Left colon (tissue), 2 donors: ENCODE measurements around the gene NTN1. TPM values are rescaled to one million over a fixed set of nuclear protein-coding genes. Genes with fewer than 3 reads are reported as not detected.
A peak's percentile ranks its signal among the peaks of the same experiment; 100 is the strongest.
"Not testable (repeated sequence)": the region's sequence is repeated elsewhere in the genome, so short reads cannot be mapped to it uniquely, and the experiment has no call there.

Source experiments
- ATAC-seq: fragments of 200-7000 bp; cut with Tn5 transposase; one replicate; pipeline ENCODE4 v1.9.1; 2020; ENCODE audit warnings: mild to moderate bottlenecking, moderate library complexity
- DNase-seq, 2 donors: peaks; one replicate each; pipeline ENCODE4 v3.0.0-alpha.2; 2020
- intact Hi-C, 2 donors: fragments of 100-400 bp; cut with DNase I in 1 of 2; cut with micrococcal nuclease in 1 of 2; formaldehyde crosslinking; loops; one replicate each; pipeline versions ENCODE4 v1.11.2 to v1.14.0; 2022; cut with DNase I, micrococcal nuclease
- long read RNA-seq: library from polyadenylated mRNA; unstranded; transcript quantifications from one replicate; pipeline ENCODE4 v2.0.0, GENCODE V29; 2021
- total RNA-seq, 2 donors: library from RNA; stranded (reverse); fragmentation: NEBNext Ultra II Directional; extraction: Animal tissue kit (Norgen Biotek cat#: 25700); gene quantifications; one replicate each; pipeline ENCODE4 v1.2.1, GENCODE V29; 2021
- donor health status: DM: no; HTN: no; CAD: no.
- donor health status: DM: yes; HTN: yes; CAD: no.

Gene NTN1
- total RNA-seq = 1 to 10 TPM; 3.2 to 7.4 TPM
- long read RNA-seq, partial matches to known transcripts = 0 of 2 reads
- long read RNA-seq, other reads (novel, unspliced or antisense) = 2 of 2 reads

GRCh38 chr17:9021158-9021991 is at the start of gene NTN1:
NTN1 (plus strand) TSS chr17:9021510; CDS start chr17:9022374, 864 bp downstream.
- intact Hi-C loops = no loop called here
- peak; percentile 51 for ATAC-seq

GRCh38 chr17:8975091-8975725 is 46.1 kb upstream of the NTN1 start:
- intact Hi-C loops = no loop called here
- no peak for ATAC-seq

More at GRCh38 chr17:9021158-9021991, at the start of gene NTN1:
- DNase-seq = peak in 1 of 2 donors; percentile 48

GRCh38 chr17:8976638-8977037 is 44.7 kb upstream of the NTN1 start:
- no peak for DNase-seq
- intact Hi-C loops = no loop called here
- ATAC-seq = no peak

More at GRCh38 chr17:8975091-8975725, 46.1 kb upstream of the NTN1 start:
- no peak for DNase-seq

- intact Hi-C loops = no loop called here
- no peak for DNase-seq
- no peak for ATAC-seq
Observed at GRCh38 chr17:8979715-8980114, 41.6 kb upstream of the NTN1 start.

- intact Hi-C loops = no loop called here
- no peak for ATAC-seq
Observed at GRCh38 chr17:8981443-8981842, 39.9 kb upstream of the NTN1 start.

GRCh38 chr17:8984225-8984624 is 37.1 kb upstream of the NTN1 start:
- ATAC-seq, intact Hi-C loops, DNase-seq: not testable (repeated sequence)

More at GRCh38 chr17:8981443-8981842, 39.9 kb upstream of the NTN1 start:
- DNase-seq = no peak

- ATAC-seq (no peak), DNase-seq (no peak)
- intact Hi-C loops = no loop called here
Observed at GRCh38 chr17:8985054-8985701, 36.1 kb upstream of the NTN1 start.

GRCh38 chr17:8986295-8986694 is 35.0 kb upstream of the NTN1 start:
- ATAC-seq (no peak), DNase-seq (no peak)
- intact Hi-C loops = no loop called here

GRCh38 chr17:8988263-8988935 is 32.9 kb upstream of the NTN1 start:
- intact Hi-C loops, ATAC-seq, DNase-seq: not testable (repeated sequence)

- intact Hi-C loops = loop anchor here in 1 of 2 donors (5.0 kb wide), 1 partner anchor 531 kb away; no protein-coding TSS in a partner anchor
- peak; percentile 75 for ATAC-seq
- DNase-seq = peak; percentile 50 to 77
Observed at GRCh38 chr17:8991514-8992285, 29.6 kb upstream of the NTN1 start.

- peak; percentile 55 to 62 for DNase-seq
- intact Hi-C loops = loop anchor here in 1 of 2 donors (5.0 kb wide), 1 partner anchor 528 kb away; no protein-coding TSS in a partner anchor
- ATAC-seq = peak; percentile 66
Observed at GRCh38 chr17:8994319-8994718, 27.0 kb upstream of the NTN1 start.

GRCh38 chr17:8995711-8996110 is 25.6 kb upstream of the NTN1 start:
- DNase-seq (no peak), ATAC-seq (no peak)
- intact Hi-C loops = loop anchor here in 1 of 2 donors (5.0 kb wide), 1 partner anchor 297 kb away; no protein-coding TSS in a partner anchor

GRCh38 chr17:8997994-8998628 is 23.2 kb upstream of the NTN1 start:
- intact Hi-C loops = loop anchor here in 1 of 2 donors (5.0 kb wide), 1 partner anchor 294 kb away; no protein-coding TSS in a partner anchor
- DNase-seq = peak in 1 of 2 donors; percentile 70
- peak; percentile 71 for ATAC-seq

GRCh38 chr17:9001559-9001958 is 19.8 kb upstream of the NTN1 start:
- no peak for DNase-seq
- no peak for ATAC-seq
- intact Hi-C loops = no loop called here

GRCh38 chr17:9002227-9002605 is 19.1 kb upstream of the NTN1 start:
- no peak for ATAC-seq
- peak in 1 of 2 donors; percentile 16 for DNase-seq
- intact Hi-C loops = no loop called here

GRCh38 chr17:9002606-9003354 is 18.5 kb upstream of the NTN1 start:
- peak in 1 of 2 donors; percentile 36 for DNase-seq
- intact Hi-C loops = no loop called here
- peak; percentile 62 for ATAC-seq
